Natural killer cell (primary cell): ENCODE data around the gene PHB1. TPM values are rescaled to one million over a fixed set of nuclear protein-coding genes. Genes with fewer than 3 reads are reported as not detected.
A peak's percentile ranks its signal among the peaks of the same experiment; 100 is the strongest.

Experiments
- ATAC-seq, 3 donors: fragments of 150-1000 bp in 2 of 3; fragments of 200-7000 bp in 1 of 3; cut with Tn5 transposase; 1 replicate in 1 of 3; 2 replicates in 2 of 3; pipeline ENCODE4 v1.10.0; 2021; ENCODE audit warnings: mild to moderate bottlenecking in 2 of 3, moderate library complexity in 2 of 3
- DNase-seq, 2 donors: peaks; one replicate each; pipeline versions ENCODE4 v3.0.0 to v3.0.0-alpha.2; 2013 to 2021; ENCODE audit warnings: mixed read lengths in 1 of 2
- H3K27ac ChIP-seq: one replicate; pipeline ENCODE4 v1.5.1; 2013; ENCODE audit warnings: mild to moderate bottlenecking, low read length
- H3K27me3 ChIP-seq: one replicate; pipeline ENCODE4 v1.6.1; 2013; ENCODE audit warnings: low read length; ENCODE audit not compliant: control insufficient read depth, insufficient read depth
- H3K36me3 ChIP-seq: one replicate; pipeline ENCODE4 v1.6.1; 2013; ENCODE audit warnings: low read length; ENCODE audit not compliant: control insufficient read depth, insufficient read depth
- H3K4me1 ChIP-seq: one replicate; pipeline ENCODE4 v1.6.1; 2013; ENCODE audit warnings: low read length; ENCODE audit not compliant: control insufficient read depth, insufficient read depth
- H3K4me3 ChIP-seq: one replicate; pipeline ENCODE4 v1.5.1; 2013; ENCODE audit warnings: low read length
- H3K9me3 ChIP-seq: one replicate; pipeline ENCODE4 v1.6.1; 2013; ENCODE audit warnings: low read length; ENCODE audit not compliant: control insufficient read depth, insufficient read depth
- H3K27ac Mint-ChIP-seq, 2 donors: one replicate each; pipeline ENCODE4 v1.8.0; 2022; ENCODE audit warnings: mild to moderate bottlenecking in 2 of 2, mixed read lengths in 2 of 2, moderate library complexity in 1 of 2
- H3K27me3 Mint-ChIP-seq, 2 donors: one replicate each; pipeline ENCODE4 v1.8.0; 2022; ENCODE audit warnings: low read depth in 2 of 2, mixed read lengths in 2 of 2
- H3K36me3 Mint-ChIP-seq: one replicate; pipeline ENCODE4 v1.8.0; 2022; ENCODE audit warnings: mixed read lengths
- H3K4me1 Mint-ChIP-seq, 2 donors: one replicate each; pipeline ENCODE4 v1.8.0; 2022; ENCODE audit warnings: mixed read lengths in 2 of 2
- H3K4me3 Mint-ChIP-seq: one replicate; pipeline ENCODE4 v1.8.0; 2022; ENCODE audit warnings: mild to moderate bottlenecking, moderate library complexity, mixed read lengths
- H3K9me3 Mint-ChIP-seq, 2 donors: one replicate each; pipeline ENCODE4 v1.8.0; 2022; ENCODE audit warnings: mixed read lengths in 2 of 2
- WGBS: methylation state at CpG from one replicate; pipeline ENCODE4 v1.1.7; 2013; ENCODE audit warnings: missing lambda C conversion rate; ENCODE audit not compliant: insufficient coverage; 5-methylcytosine and 5-hydroxymethylcytosine counted together
- intact Hi-C: fragments of 100-400 bp; cut with micrococcal nuclease; formaldehyde crosslinking; loops from one replicate; pipeline ENCODE4 v1.14.2; 2022
- total RNA-seq, 4 donors: library from RNA; stranded (reverse); fragments of 120-200 nt in 1 of 4; gene quantifications; one replicate each; pipeline versions ENCODE4 v1.2.3 to v1.2.4, GENCODE V29; 2013 to 2022
- TF ChIP-seq, protein P1 (sequence below): fragments of 200-600 bp; IDR thresholded peaks from one replicate; pipeline ENCODE4 v1.8.0; 2022; ENCODE audit warnings: antibody characterized with exemption

Gene PHB1
- total RNA-seq, 3 donors from 2014 or later (not counting 1 experiment from before 2014, with no cell fraction given) = 49.6 to 66.2 (median 60.3) TPM

- H3K9me3 ChIP-seq = no peaks in the 10 kb centered on the region
- no peak overlapping the region for H3K4me3 ChIP-seq
- H3K36me3 Mint-ChIP-seq = no peaks in the 10 kb centered on the region
- peak overlapping the region; percentile 1 for H3K4me3 Mint-ChIP-seq
- 29% methylated on average over 3 of the region's 3 CpGs for WGBS
- H3K9me3 Mint-ChIP-seq = no peaks in the 10 kb centered on the region
- H3K27ac ChIP-seq = no peak overlapping the region
- TF ChIP-seq, protein P1, sequence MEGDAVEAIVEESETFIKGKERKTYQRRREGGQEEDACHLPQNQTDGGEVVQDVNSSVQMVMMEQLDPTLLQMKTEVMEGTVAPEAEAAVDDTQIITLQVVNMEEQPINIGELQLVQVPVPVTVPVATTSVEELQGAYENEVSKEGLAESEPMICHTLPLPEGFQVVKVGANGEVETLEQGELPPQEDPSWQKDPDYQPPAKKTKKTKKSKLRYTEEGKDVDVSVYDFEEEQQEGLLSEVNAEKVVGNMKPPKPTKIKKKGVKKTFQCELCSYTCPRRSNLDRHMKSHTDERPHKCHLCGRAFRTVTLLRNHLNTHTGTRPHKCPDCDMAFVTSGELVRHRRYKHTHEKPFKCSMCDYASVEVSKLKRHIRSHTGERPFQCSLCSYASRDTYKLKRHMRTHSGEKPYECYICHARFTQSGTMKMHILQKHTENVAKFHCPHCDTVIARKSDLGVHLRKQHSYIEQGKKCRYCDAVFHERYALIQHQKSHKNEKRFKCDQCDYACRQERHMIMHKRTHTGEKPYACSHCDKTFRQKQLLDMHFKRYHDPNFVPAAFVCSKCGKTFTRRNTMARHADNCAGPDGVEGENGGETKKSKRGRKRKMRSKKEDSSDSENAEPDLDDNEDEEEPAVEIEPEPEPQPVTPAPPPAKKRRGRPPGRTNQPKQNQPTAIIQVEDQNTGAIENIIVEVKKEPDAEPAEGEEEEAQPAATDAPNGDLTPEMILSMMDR = no peak
- DNase-seq (no peak), ATAC-seq (peak in 2 of 3 donors; percentile 58 to 64)
- H3K4me1 Mint-ChIP-seq = peaks cover 32 to 40% of the 10 kb centered on the region in 2 donors
- H3K27me3 Mint-ChIP-seq = no peaks in the 10 kb centered on the region
- H3K27ac Mint-ChIP-seq = peak overlapping the region; percentile 25 to 43
- no peaks in the 10 kb centered on the region for H3K36me3 ChIP-seq
- intact Hi-C loops = no loop called here
- H3K4me1 ChIP-seq = peaks cover 25% of the 10 kb centered on the region
- no peaks in the 10 kb centered on the region for H3K27me3 ChIP-seq
Measured at GRCh38 chr17:49450735-49451134, 36.1 kb upstream of the PHB1 start.

GRCh38 chr17:49450181-49450580, 35.5 kb upstream of the PHB1 start:
- DNase-seq = no peak
- intact Hi-C loops = no loop called here
- Mint-ChIP-seq H3K4me1 (peaks cover 32 to 40% of the 10 kb centered on the region in 2 donors), H3K9me3 (no peaks in the 10 kb centered on the region), H3K27ac (peak overlapping the region; percentile 25 to 43), H3K27me3 (no peaks in the 10 kb centered on the region), H3K4me3 (peak overlapping the region; percentile 1), H3K36me3 (no peaks in the 10 kb centered on the region)
- TF ChIP-seq, protein P1 = no peak
- ATAC-seq = no peak
- Histone ChIP-seq H3K9me3 (no peaks in the 10 kb centered on the region), H3K36me3 (no peaks in the 10 kb centered on the region), H3K27ac (no peak overlapping the region), H3K4me1 (peaks cover 25% of the 10 kb centered on the region), H3K27me3 (no peaks in the 10 kb centered on the region), H3K4me3 (no peak overlapping the region)
- WGBS = 57% methylated on average over 3 of the region's 4 CpGs

GRCh38 chr17:49447628-49448302, 33.1 kb upstream of the PHB1 start:
- Mint-ChIP-seq H3K9me3 (no peaks in the 10 kb centered on the region), H3K4me1 (peaks cover 20 to 28% of the 10 kb centered on the region in 2 donors), H3K27me3 (peaks cover 0 to 3% of the 10 kb centered on the region in 2 donors), H3K27ac (no peak overlapping the region), H3K4me3 (no peak overlapping the region), H3K36me3 (no peaks in the 10 kb centered on the region)
- no peaks in the 10 kb centered on the region for H3K36me3 ChIP-seq
- intact Hi-C loops = no loop called here
- 90% methylated on average over 9 of the region's 9 CpGs for WGBS
- H3K27me3 ChIP-seq = no peaks in the 10 kb centered on the region
- TF ChIP-seq, protein P1 = no peak
- no peak overlapping the region for H3K4me3 ChIP-seq
- DNase-seq (no peak), ATAC-seq (no peak)
- H3K27ac ChIP-seq = no peak overlapping the region
- no peaks in the 10 kb centered on the region for H3K9me3 ChIP-seq
- peaks cover 25% of the 10 kb centered on the region for H3K4me1 ChIP-seq

DNA sequence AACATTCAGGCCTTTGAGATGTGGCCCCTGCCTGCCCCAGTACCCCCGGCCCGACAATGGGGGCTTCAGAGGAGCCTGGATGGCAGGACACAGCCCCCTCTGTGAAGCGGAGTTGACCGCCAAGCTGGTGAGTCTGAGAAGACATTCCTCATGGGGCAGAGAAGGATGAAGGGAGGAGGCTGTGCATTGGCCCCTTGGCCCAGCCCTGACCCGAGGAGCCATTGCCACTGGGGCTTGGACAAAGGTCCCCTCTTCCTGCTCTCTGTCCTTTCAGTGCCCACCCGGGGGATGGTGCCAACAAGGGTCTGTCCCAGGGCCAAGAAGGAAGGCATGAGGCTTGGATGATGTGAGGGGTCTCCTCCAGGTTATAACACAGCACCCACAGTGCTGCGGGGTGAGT, 30.9 kb upstream of the PHB1 start:
- no peak for ATAC-seq
- 83% methylated on average over 7 of the region's 7 CpGs for WGBS

More for the DNA sequence above, 30.9 kb upstream of the PHB1 start:
- no peak overlapping the region for H3K4me3 ChIP-seq
- no peaks in the 10 kb centered on the region for H3K27me3 ChIP-seq
- Mint-ChIP-seq H3K9me3 (no peaks in the 10 kb centered on the region), H3K4me3 (no peak overlapping the region), H3K36me3 (no peaks in the 10 kb centered on the region), H3K27ac (no peak overlapping the region), H3K27me3 (peaks cover 0 to 11% of the 10 kb centered on the region in 2 donors), H3K4me1 (peaks cover 6% of the 10 kb centered on the region in 2 donors)
- no peak for DNase-seq
- no peaks in the 10 kb centered on the region for H3K36me3 ChIP-seq
- TF ChIP-seq, protein P1 = no peak
- intact Hi-C loops = no loop called here
- H3K27ac ChIP-seq = no peak overlapping the region
- H3K9me3 ChIP-seq = no peaks in the 10 kb centered on the region
- H3K4me1 ChIP-seq = peaks cover 4% of the 10 kb centered on the region
